PFSK-1 (cell line): ENCODE results near the gene DNMT3B.

Experiments used
- FOXP2 ChIP-seq: optimal IDR thresholded peaks from 2 replicates; pipeline ENCODE3; 2011; ENCODE audit warnings: borderline replicate concordance, control low read depth, inconsistent platforms; ENCODE audit not compliant: insufficient read depth; ENCODE audit errors: extremely low read length, extremely low read depth
- POLR2AphosphoS5 ChIP-seq: IDR thresholded peaks from 2 replicates; pipeline ENCODE4 v1.6.1; 2012; ENCODE audit warnings: low read depth, mild to moderate bottlenecking, control low read depth, low read length, moderate library complexity
- SIN3A ChIP-seq: IDR thresholded peaks from 2 replicates; pipeline ENCODE4 v1.6.1; 2012; ENCODE audit warnings: mild to moderate bottlenecking, low read length, moderate library complexity, borderline replicate concordance; ENCODE audit not compliant: insufficient read depth
- TAF1 ChIP-seq: IDR thresholded peaks from 2 replicates; pipeline ENCODE4 v1.6.1; 2012; ENCODE audit warnings: low read length, control low read depth, borderline replicate concordance; ENCODE audit not compliant: insufficient read depth
- TF ChIP-seq, protein P1 (sequence below), 2 experiments: IDR thresholded peaks; 2 replicates each; pipeline versions ENCODE4 v1.6.1 to v1.8.0; 2011 to 2012; ENCODE audit warnings: low read depth in 2 of 2, low read length in 2 of 2, control low read depth in 1 of 2, inconsistent platforms in 1 of 2, mild to moderate bottlenecking in 1 of 2, moderate library complexity in 1 of 2; ENCODE audit not compliant: insufficient read depth in 1 of 2

The DNMT3B gene

GRCh38 chr20:32858189-32858588 lies 96.0 kb downstream of the DNMT3B start:
- TF ChIP-seq POLR2AphosphoS5: no peak
- no peak for TF ChIP-seq TAF1
- TF ChIP-seq, protein P1, sequence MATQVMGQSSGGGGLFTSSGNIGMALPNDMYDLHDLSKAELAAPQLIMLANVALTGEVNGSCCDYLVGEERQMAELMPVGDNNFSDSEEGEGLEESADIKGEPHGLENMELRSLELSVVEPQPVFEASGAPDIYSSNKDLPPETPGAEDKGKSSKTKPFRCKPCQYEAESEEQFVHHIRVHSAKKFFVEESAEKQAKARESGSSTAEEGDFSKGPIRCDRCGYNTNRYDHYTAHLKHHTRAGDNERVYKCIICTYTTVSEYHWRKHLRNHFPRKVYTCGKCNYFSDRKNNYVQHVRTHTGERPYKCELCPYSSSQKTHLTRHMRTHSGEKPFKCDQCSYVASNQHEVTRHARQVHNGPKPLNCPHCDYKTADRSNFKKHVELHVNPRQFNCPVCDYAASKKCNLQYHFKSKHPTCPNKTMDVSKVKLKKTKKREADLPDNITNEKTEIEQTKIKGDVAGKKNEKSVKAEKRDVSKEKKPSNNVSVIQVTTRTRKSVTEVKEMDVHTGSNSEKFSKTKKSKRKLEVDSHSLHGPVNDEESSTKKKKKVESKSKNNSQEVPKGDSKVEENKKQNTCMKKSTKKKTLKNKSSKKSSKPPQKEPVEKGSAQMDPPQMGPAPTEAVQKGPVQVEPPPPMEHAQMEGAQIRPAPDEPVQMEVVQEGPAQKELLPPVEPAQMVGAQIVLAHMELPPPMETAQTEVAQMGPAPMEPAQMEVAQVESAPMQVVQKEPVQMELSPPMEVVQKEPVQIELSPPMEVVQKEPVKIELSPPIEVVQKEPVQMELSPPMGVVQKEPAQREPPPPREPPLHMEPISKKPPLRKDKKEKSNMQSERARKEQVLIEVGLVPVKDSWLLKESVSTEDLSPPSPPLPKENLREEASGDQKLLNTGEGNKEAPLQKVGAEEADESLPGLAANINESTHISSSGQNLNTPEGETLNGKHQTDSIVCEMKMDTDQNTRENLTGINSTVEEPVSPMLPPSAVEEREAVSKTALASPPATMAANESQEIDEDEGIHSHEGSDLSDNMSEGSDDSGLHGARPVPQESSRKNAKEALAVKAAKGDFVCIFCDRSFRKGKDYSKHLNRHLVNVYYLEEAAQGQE (IDR thresholded peaks at IDR 0.05; ENCODE audit: insufficient read depth in 1 of 2, low read depth in 2 of 2, low read length in 2 of 2): no peak
- no peak for TF ChIP-seq SIN3A
- no peak for TF ChIP-seq FOXP2
